CD14-positive monocyte (primary cell): ENCODE results near the gene HLA-A. TPM values are rescaled to one million over a fixed set of nuclear protein-coding genes. Genes with fewer than 3 reads are reported as not detected.

Source experiments
- DNase-seq, 3 donors: peaks; one replicate each; pipeline ENCODE4 v3.0.0-alpha.2; 2011 to 2022
- H2AFZ ChIP-seq: 2 replicates; pipeline ENCODE4 v1.6.0; 2012; ENCODE audit warnings: mild to moderate bottlenecking, low read depth, low read length, inconsistent platforms; ENCODE audit not compliant: insufficient read depth, poor library complexity, severe bottlenecking
- H3K27ac ChIP-seq, 2 donors: 1 replicate in 1 of 2; 2 replicates in 1 of 2; pipeline ENCODE4 v1.5.1; 2012 to 2013; ENCODE audit warnings: low read length in 2 of 2, control low read depth in 1 of 2, inconsistent platforms in 1 of 2, low read depth in 1 of 2, mild to moderate bottlenecking in 1 of 2
- H3K27me3 ChIP-seq, 2 donors: one replicate each; pipeline versions ENCODE4 v1.6.0 to v1.6.1; 2011 to 2013; ENCODE audit warnings: low read length in 2 of 2; ENCODE audit not compliant: control insufficient read depth in 2 of 2, insufficient read depth in 2 of 2
- H3K36me3 ChIP-seq, 2 donors: replicated peaks in 1 of 2; 1 replicate in 1 of 2; 2 replicates in 1 of 2; pipeline versions ENCODE4 v1.5.1 to v1.6.1; 2012 to 2013; ENCODE audit warnings: low read length in 2 of 2, control low read depth in 1 of 2, inconsistent platforms in 1 of 2, mild to moderate bottlenecking in 1 of 2; ENCODE audit not compliant: insufficient read depth in 2 of 2, control insufficient read depth in 1 of 2
- H3K4me1 ChIP-seq, 2 donors: 1 replicate in 1 of 2; 2 replicates in 1 of 2; pipeline versions ENCODE4 v1.5.1 to v1.6.1; 2012 to 2013; ENCODE audit warnings: low read length in 2 of 2, control low read depth in 1 of 2, inconsistent platforms in 1 of 2, mild to moderate bottlenecking in 1 of 2, moderate library complexity in 1 of 2; ENCODE audit not compliant: insufficient read depth in 2 of 2, control insufficient read depth in 1 of 2
- H3K4me2 ChIP-seq: replicated peaks from 2 replicates; pipeline ENCODE3; 2012; ENCODE audit warnings: low read length, moderate library complexity, mild to moderate bottlenecking; ENCODE audit not compliant: poor library complexity, severe bottlenecking; ENCODE audit errors: extremely low read depth
- H3K4me3 ChIP-seq, 3 experiments: fragments of 200-600 bp in 1 of 3; sonication (generic) in 1 of 3; replicated peaks in 1 of 3; 1 replicate in 2 of 3; 2 replicates in 1 of 3; pipeline ENCODE4 v1.5.1; 2011 to 2013; ENCODE audit warnings: low read length in 3 of 3, mild to moderate bottlenecking in 3 of 3, control low read depth in 2 of 3, low read depth in 2 of 3, inconsistent platforms in 1 of 3, moderate library complexity in 1 of 3
- H3K79me2 ChIP-seq: 2 replicates; pipeline ENCODE4 v1.6.0; 2012; ENCODE audit warnings: mild to moderate bottlenecking, control low read depth, inconsistent platforms, low read length, moderate library complexity; ENCODE audit not compliant: insufficient read depth
- H3K9ac ChIP-seq: 2 replicates; pipeline ENCODE4 v1.6.0; 2017; ENCODE audit warnings: low read length, mild to moderate bottlenecking; ENCODE audit not compliant: insufficient read depth, poor library complexity, severe bottlenecking
- H3K9me3 ChIP-seq, 2 donors: replicated peaks in 1 of 2; 1 replicate in 1 of 2; 2 replicates in 1 of 2; pipeline versions ENCODE4 v1.5.1 to v1.6.1; 2012 to 2013; ENCODE audit warnings: low read length in 2 of 2, control low read depth in 1 of 2; ENCODE audit not compliant: control insufficient read depth in 1 of 2, insufficient read depth in 1 of 2
- H4K20me1 ChIP-seq: 2 replicates; pipeline ENCODE4 v1.6.0; 2012; ENCODE audit warnings: mild to moderate bottlenecking, low read length, control low read depth, moderate library complexity; ENCODE audit not compliant: insufficient read depth
- H3K27ac Mint-ChIP-seq, 7 donors: one replicate each; pipeline ENCODE4 v1.8.0; 2020; ENCODE audit warnings: mild to moderate bottlenecking in 7 of 7, mixed read lengths in 7 of 7, moderate library complexity in 6 of 7, inconsistent platforms in 2 of 7
- H3K27me3 Mint-ChIP-seq, 3 donors: one replicate each; pipeline ENCODE4 v1.8.0; 2021 to 2022; ENCODE audit warnings: low read depth in 3 of 3, mild to moderate bottlenecking in 3 of 3, mixed read lengths in 3 of 3, moderate library complexity in 3 of 3, inconsistent platforms in 1 of 3
- H3K36me3 Mint-ChIP-seq, 2 donors: one replicate each; pipeline ENCODE4 v1.8.0; 2020; ENCODE audit warnings: mixed read lengths in 2 of 2, inconsistent platforms in 1 of 2, mild to moderate bottlenecking in 1 of 2
- H3K4me1 Mint-ChIP-seq: one replicate; pipeline ENCODE4 v1.8.0; 2020; ENCODE audit warnings: mild to moderate bottlenecking, mixed read lengths
- H3K4me3 Mint-ChIP-seq, 2 donors: one replicate each; pipeline ENCODE4 v1.8.0; 2020; ENCODE audit warnings: mild to moderate bottlenecking in 2 of 2, mixed read lengths in 2 of 2, moderate library complexity in 1 of 2
- H3K9me3 Mint-ChIP-seq, 7 donors: one replicate each; pipeline ENCODE4 v1.8.0; 2020 to 2022; ENCODE audit warnings: mixed read lengths in 7 of 7, mild to moderate bottlenecking in 6 of 7, moderate library complexity in 6 of 7, inconsistent platforms in 2 of 7
- CTCF ChIP-seq: fragments of 200-600 bp; IDR thresholded peaks from one replicate; pipeline ENCODE4 v1.8.0; 2022; ENCODE audit warnings: antibody characterized with exemption, mild to moderate bottlenecking
- WGBS: methylation state at CpG from one replicate; pipeline ENCODE4 v1.1.5; 2013; ENCODE audit warnings: missing lambda C conversion rate; ENCODE audit not compliant: insufficient coverage; 5-methylcytosine and 5-hydroxymethylcytosine counted together
- intact Hi-C, 2 donors: fragments of 100-400 bp; cut with micrococcal nuclease; formaldehyde crosslinking; loops; one replicate each; pipeline versions ENCODE4 v1.15.0 to v1.15.1; 2023
- polyA plus RNA-seq, 3 donors: library from polyadenylated mRNA; depleted of rRNA in 1 of 3; unstranded in 2 of 3; stranded (reverse) in 1 of 3; fragments of 300-500 nt in 2 of 3; fragments of >200 nt in 1 of 3; fragmentation: Illumina TruSeq in 2 of 3; gene quantifications; 1 replicate in 2 of 3; 2 replicates in 1 of 3; pipeline ENCODE4 v1.2.3, GENCODE V29; 2012 to 2021
- small RNA-seq: library from RNA; depleted of rRNA; stranded (forward); fragments of <200 nt; gene quantifications from one replicate; pipeline ENCODE3, GENCODE V24; 2012; ENCODE audit warnings: low read depth; ENCODE audit not compliant: insufficient read length

HLA-A gene
- polyA plus RNA-seq, 3 donors: 1,518 to 2,788 (median 1,574) TPM

GRCh38 chr6:29995340-29995777 is 53.0 kb downstream of the HLA-A start:
- Histone ChIP-seq H3K27me3 (no peaks in the 10 kb centered on the region), H2AFZ (no peak overlapping the region), H3K27ac (no peak overlapping the region), H3K4me1 (no peaks in the 10 kb centered on the region), H3K36me3 (no peaks in the 10 kb centered on the region), H3K79me2 (no peaks in the 10 kb centered on the region), H3K9me3 (no peaks in the 10 kb centered on the region), H4K20me1 (no peaks in the 10 kb centered on the region), H3K9ac (no peak overlapping the region), H3K4me2 (no peak overlapping the region), H3K4me3 (no peak overlapping the region)
- no peak for TF ChIP-seq CTCF
- Mint-ChIP-seq H3K27me3 (peaks cover 10 to 17% (median 11%) of the 10 kb centered on the region in 3 donors), H3K4me3 (no peak overlapping the region), H3K27ac (no peak overlapping the region), H3K4me1 (peaks cover 2% of the 10 kb centered on the region), H3K9me3 (peaks cover 0 to 1% (median 0%) of the 10 kb centered on the region in 7 donors), H3K36me3 (no peaks in the 10 kb centered on the region)
- peak in 1 of 3 donors; percentile 26 for DNase-seq
- WGBS: 50% methylated on average over 2 of the region's 2 CpGs
- intact Hi-C loops: no loop called here

Small RNAs within 50 kb of the gene (small RNA-seq; reads per million reads assigned to genes)
- gene HLA-U: not detected

Other genes with a start within 250 kb of the HLA-A start
- gene HLA-F, start 219.1 kb upstream of the HLA-A start, polyA plus RNA-seq: 100 to 1,000 TPM; 283 to 816 (median 394) TPM
- 1 to 10 TPM in 1 of 3 donors, under 1 TPM in 2; 0.12 to 2.3 (median 0.89) TPM for gene HLA-G, start 114.7 kb upstream of the HLA-A start, polyA plus RNA-seq
- gene POLR1H, start 118.7 kb downstream of the HLA-A start, polyA plus RNA-seq: 10 to 100 TPM; 36.2 to 62.4 (median 45.0) TPM
- 100 to 1,000 TPM in 1 of 3 donors, 10 to 100 TPM in 2; 49.3 to 107 (median 67.7) TPM for gene PPP1R11, start 124.7 kb downstream of the HLA-A start, polyA plus RNA-seq
- gene RNF39, start 133.2 kb downstream of the HLA-A start, polyA plus RNA-seq: under 1 TPM in 1 of 3 donors, not detected in 2; 0.04 TPM
- not detected for gene TRIM31, start 170.6 kb downstream of the HLA-A start, polyA plus RNA-seq
- gene TRIM40, start 193.6 kb downstream of the HLA-A start, polyA plus RNA-seq: not detected
- gene TRIM10, start 218.7 kb downstream of the HLA-A start, polyA plus RNA-seq: not detected
- gene TRIM15, start 221.0 kb downstream of the HLA-A start, polyA plus RNA-seq: not detected